ENCODE data around the gene NFIB.

DNA sequence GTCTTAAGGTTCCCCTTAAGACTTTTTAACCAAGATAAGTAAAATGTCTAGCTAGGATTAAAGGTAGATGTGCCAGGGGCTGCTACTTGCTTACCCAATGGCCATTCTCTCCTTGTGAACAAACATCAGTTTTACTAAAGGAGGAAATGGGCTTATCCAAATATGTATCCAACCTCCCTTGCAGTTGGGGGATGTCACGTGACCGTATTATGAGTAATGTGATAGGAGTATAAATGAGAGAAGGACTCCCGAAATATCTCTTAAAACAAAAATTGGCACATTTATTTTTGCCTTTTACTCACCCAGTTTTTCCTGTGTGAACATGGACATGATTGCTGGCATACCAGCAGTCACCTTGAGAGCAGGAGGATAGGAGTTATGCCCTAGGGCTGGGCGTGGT, 247.9 kb downstream of the NFIB start:
- TF ChIP-seq BHLHE40 (IDR thresholded peaks at IDR 0.05; ENCODE audit: low read depth, low read length) = no peak
- TF ChIP-seq CTCF (IDR thresholded peaks at IDR 0.05) = no peak
- no peak for TF ChIP-seq POLR2A (IDR thresholded peaks at IDR 0.05; ENCODE audit: low read length)
- no peak for TF ChIP-seq PHF8 (IDR thresholded peaks at IDR 0.05; ENCODE audit: borderline replicate concordance, low read depth)
- no peak for TF ChIP-seq NR3C1 (IDR thresholded peaks at IDR 0.05)
- TF ChIP-seq POLR2AphosphoS2 (conservative IDR thresholded peaks at IDR 0.05; ENCODE audit: low read length) = no peak
- TF ChIP-seq JUNB (IDR thresholded peaks at IDR 0.05) = no peak
- no peak for TF ChIP-seq MAZ (IDR thresholded peaks at IDR 0.05; ENCODE audit: borderline replicate concordance, low read depth, low read length)
- no peak for TF ChIP-seq HDAC2 (IDR thresholded peaks at IDR 0.05)
- no peak for TF ChIP-seq ESRRA (IDR thresholded peaks at IDR 0.05; ENCODE audit: borderline replicate concordance, low read length)

All from A549 (cell line).